ENCODE data around the gene SPEM3.

SPEM3 gene

DNA sequence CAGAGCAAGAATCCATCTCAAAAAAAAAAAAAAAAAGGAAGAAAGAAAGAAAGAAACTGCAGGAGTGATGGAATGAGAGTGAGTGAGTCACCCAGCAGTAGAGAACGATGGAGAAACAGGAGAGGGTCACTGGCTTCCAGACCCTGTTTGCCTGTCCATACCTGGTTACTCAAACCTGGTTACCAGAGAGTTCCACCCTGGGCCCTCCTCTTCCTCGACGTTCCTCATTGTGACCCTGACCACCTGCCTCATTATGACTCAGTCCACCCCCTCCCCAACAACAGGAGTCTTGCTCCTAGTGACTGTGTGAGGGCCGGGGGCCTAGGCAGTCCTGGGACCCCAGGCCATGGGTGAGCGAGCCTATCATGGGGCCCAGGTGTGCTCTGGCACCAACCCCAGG lies at the start of gene SPEM3:
SPEM3 (plus strand) TSS at position 301 of the 400 bp plus-strand sequence; CDS start at position 347, 46 bp downstream.
- Histone ChIP-seq H3K9me3 (ENCODE audit: control insufficient read depth in 2 of 2, low read length in 2 of 2) (no peaks in the 10 kb centered on the region), H3K4me3 (ENCODE audit: low read length in 2 of 2) (no peak within 1 kb of the TSS), H3K9ac (ENCODE audit: low read length in 2 of 2) (no peak within 1 kb of the TSS), H3K36me3 (ENCODE audit: control insufficient read depth in 2 of 2, insufficient read depth in 2 of 2, low read length in 2 of 2) (no peaks in the 10 kb centered on the region), H3K4me1 (ENCODE audit: control insufficient read depth, insufficient read depth, low read length) (no peaks in the 10 kb centered on the region), H3K27ac (ENCODE audit: low read length) (no peak within 1 kb of the TSS), H3K27me3 (ENCODE audit: control insufficient read depth in 1 of 2, insufficient read depth in 2 of 2, low read length in 2 of 2) (peaks cover 5 to 9% of the 10 kb centered on the region in 2 donors)

GRCh38 chr17:7379134-7379533 lies 49.5 kb upstream of the SPEM3 start:
- H3K27ac ChIP-seq (ENCODE audit: low read length), result no peak overlapping the region
- H3K4me1 ChIP-seq (ENCODE audit: control insufficient read depth, insufficient read depth, low read length), result peaks cover 27% of the 10 kb centered on the region
- H3K27me3 ChIP-seq (ENCODE audit: control insufficient read depth in 1 of 2, insufficient read depth in 2 of 2, low read length in 2 of 2), result peaks cover 0 to 2% of the 10 kb centered on the region in 2 donors
- H3K9me3 ChIP-seq (ENCODE audit: control insufficient read depth in 2 of 2, low read length in 2 of 2), result no peaks in the 10 kb centered on the region
- H3K4me3 ChIP-seq (ENCODE audit: low read length in 2 of 2), result no peak overlapping the region
- H3K9ac ChIP-seq (ENCODE audit: low read length in 2 of 2), result no peak overlapping the region
- no peaks in the 10 kb centered on the region for H3K36me3 ChIP-seq (ENCODE audit: control insufficient read depth in 2 of 2, insufficient read depth in 2 of 2, low read length in 2 of 2)

GRCh38 chr17:7380321-7380720 lies 48.3 kb upstream of the SPEM3 start:
- H3K36me3 ChIP-seq (ENCODE audit: control insufficient read depth in 2 of 2, insufficient read depth in 2 of 2, low read length in 2 of 2), result no peaks in the 10 kb centered on the region
- H3K4me3 ChIP-seq (ENCODE audit: low read length in 2 of 2), result peak overlapping the region; percentile 38 to 66
- peak overlapping the region; percentile 6 for H3K27ac ChIP-seq (ENCODE audit: low read length)
- peaks cover 32% of the 10 kb centered on the region for H3K4me1 ChIP-seq (ENCODE audit: control insufficient read depth, insufficient read depth, low read length)
- no peaks in the 10 kb centered on the region for H3K9me3 ChIP-seq (ENCODE audit: control insufficient read depth in 2 of 2, low read length in 2 of 2)
- peak overlapping the region; percentile 8 to 55 for H3K9ac ChIP-seq (ENCODE audit: low read length in 2 of 2)
- peaks cover 0 to 2% of the 10 kb centered on the region in 2 donors for H3K27me3 ChIP-seq (ENCODE audit: control insufficient read depth in 1 of 2, insufficient read depth in 2 of 2, low read length in 2 of 2)

- Histone ChIP-seq H3K4me1 (ENCODE audit: control insufficient read depth, insufficient read depth, low read length) (peaks cover 32% of the 10 kb centered on the region), H3K9me3 (ENCODE audit: control insufficient read depth in 2 of 2, low read length in 2 of 2) (no peaks in the 10 kb centered on the region), H3K27ac (ENCODE audit: low read length) (peak within 1 kb of the TSS; percentile 6), H3K4me3 (ENCODE audit: low read length in 2 of 2) (peak within 1 kb of the TSS; percentile 38 to 66), H3K9ac (ENCODE audit: low read length in 2 of 2) (peak within 1 kb of the TSS; percentile 15 to 55), H3K27me3 (ENCODE audit: control insufficient read depth in 1 of 2, insufficient read depth in 2 of 2, low read length in 2 of 2) (peaks cover 0 to 2% of the 10 kb centered on the region in 2 donors), H3K36me3 (ENCODE audit: control insufficient read depth in 2 of 2, insufficient read depth in 2 of 2, low read length in 2 of 2) (no peaks in the 10 kb centered on the region)
Observed at GRCh38 chr17:7380855-7381683, 47.6 kb upstream of the SPEM3 start, which contains the start of gene TNK1. Gene TNK1 (plus strand): TSS chr17:7381089. CDS start chr17:7382927, 1,838 bp downstream.

- Histone ChIP-seq H3K9ac (ENCODE audit: low read length in 2 of 2) (no peak overlapping the region), H3K4me3 (ENCODE audit: low read length in 2 of 2) (no peak overlapping the region), H3K9me3 (ENCODE audit: control insufficient read depth in 2 of 2, low read length in 2 of 2) (no peaks in the 10 kb centered on the region), H3K4me1 (ENCODE audit: control insufficient read depth, insufficient read depth, low read length) (peaks cover 32% of the 10 kb centered on the region), H3K27ac (ENCODE audit: low read length) (no peak overlapping the region), H3K27me3 (ENCODE audit: control insufficient read depth in 1 of 2, insufficient read depth in 2 of 2, low read length in 2 of 2) (peaks cover 0 to 2% of the 10 kb centered on the region in 2 donors), H3K36me3 (ENCODE audit: control insufficient read depth in 2 of 2, insufficient read depth in 2 of 2, low read length in 2 of 2) (no peaks in the 10 kb centered on the region)
Observed at GRCh38 chr17:7382901-7383300, 45.8 kb upstream of the SPEM3 start.

DNA sequence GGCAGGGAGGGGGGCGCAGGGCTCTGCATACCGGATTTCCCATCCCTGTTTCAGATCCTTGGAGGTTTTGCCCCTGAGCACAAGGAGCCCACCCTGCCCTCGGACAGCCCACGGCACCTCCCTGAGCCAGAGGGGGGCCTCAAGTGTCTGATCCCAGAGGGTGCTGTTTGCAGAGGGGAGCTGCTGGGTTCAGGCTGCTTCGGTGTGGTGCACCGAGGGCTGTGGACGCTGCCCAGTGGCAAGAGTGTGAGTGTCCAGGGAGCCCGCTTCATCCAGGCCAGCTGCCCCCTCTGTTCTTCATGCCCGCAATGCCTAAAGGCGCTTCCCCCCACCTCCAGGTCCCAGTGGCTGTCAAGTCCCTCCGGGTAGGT lies 45.3 kb upstream of the SPEM3 start:
- peaks cover 32% of the 10 kb centered on the region for H3K4me1 ChIP-seq (ENCODE audit: control insufficient read depth, insufficient read depth, low read length)
- H3K9me3 ChIP-seq (ENCODE audit: control insufficient read depth in 2 of 2, low read length in 2 of 2), result no peaks in the 10 kb centered on the region
- H3K4me3 ChIP-seq (ENCODE audit: low read length in 2 of 2), result peak overlapping the region; percentile 59 to 72
- H3K27me3 ChIP-seq (ENCODE audit: control insufficient read depth in 1 of 2, insufficient read depth in 2 of 2, low read length in 2 of 2), result peaks cover 0 to 2% of the 10 kb centered on the region in 2 donors
- no peaks in the 10 kb centered on the region for H3K36me3 ChIP-seq (ENCODE audit: control insufficient read depth in 2 of 2, insufficient read depth in 2 of 2, low read length in 2 of 2)
- H3K9ac ChIP-seq (ENCODE audit: low read length in 2 of 2), result peak overlapping the region; percentile 4 to 47
- no peak overlapping the region for H3K27ac ChIP-seq (ENCODE audit: low read length)

- Histone ChIP-seq H3K9me3 (ENCODE audit: control insufficient read depth in 2 of 2, low read length in 2 of 2) (no peaks in the 10 kb centered on the region), H3K9ac (ENCODE audit: low read length in 2 of 2) (peak overlapping the region; percentile 47 to 48), H3K4me3 (ENCODE audit: low read length in 2 of 2) (peak overlapping the region; percentile 59 to 72), H3K27me3 (ENCODE audit: control insufficient read depth in 1 of 2, insufficient read depth in 2 of 2, low read length in 2 of 2) (peaks cover 0 to 2% of the 10 kb centered on the region in 2 donors), H3K36me3 (ENCODE audit: control insufficient read depth in 2 of 2, insufficient read depth in 2 of 2, low read length in 2 of 2) (no peaks in the 10 kb centered on the region), H3K4me1 (ENCODE audit: control insufficient read depth, insufficient read depth, low read length) (peaks cover 32% of the 10 kb centered on the region), H3K27ac (ENCODE audit: low read length) (no peak overlapping the region)
Observed at GRCh38 chr17:7383742-7384488, 44.7 kb upstream of the SPEM3 start.

DNA sequence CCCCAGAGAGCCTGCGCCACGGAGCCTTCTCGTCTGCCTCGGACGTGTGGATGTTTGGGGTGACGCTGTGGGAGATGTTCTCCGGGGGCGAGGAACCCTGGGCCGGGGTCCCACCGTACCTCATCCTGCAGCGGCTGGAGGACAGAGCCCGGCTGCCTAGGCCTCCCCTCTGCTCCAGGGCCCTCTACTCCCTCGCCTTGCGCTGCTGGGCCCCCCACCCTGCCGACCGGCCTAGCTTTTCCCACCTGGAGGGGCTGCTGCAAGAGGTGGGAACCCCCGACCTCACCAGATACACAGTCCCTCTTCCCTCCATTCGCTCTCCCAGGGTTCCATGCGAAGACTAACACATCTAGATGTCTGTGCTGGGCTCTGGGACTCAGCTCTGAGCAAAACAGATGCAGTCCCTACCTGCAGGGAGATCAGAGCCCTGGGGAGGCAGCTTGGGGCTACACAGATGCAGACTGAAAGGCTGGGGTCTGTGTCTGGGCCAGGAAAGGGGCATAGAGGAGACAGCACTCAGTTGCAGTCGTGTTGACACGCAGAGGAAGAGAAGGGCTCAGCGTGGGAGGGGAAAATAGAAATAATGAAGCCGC lies 44.1 kb upstream of the SPEM3 start:
- H3K9ac ChIP-seq (ENCODE audit: low read length in 2 of 2), result peak overlapping the region; percentile 47 to 48
- no peaks in the 10 kb centered on the region for H3K9me3 ChIP-seq (ENCODE audit: control insufficient read depth in 2 of 2, low read length in 2 of 2)
- H3K4me1 ChIP-seq (ENCODE audit: control insufficient read depth, insufficient read depth, low read length), result peaks cover 32% of the 10 kb centered on the region
- H3K4me3 ChIP-seq (ENCODE audit: low read length in 2 of 2), result peak overlapping the region; percentile 59 to 72
- H3K27me3 ChIP-seq (ENCODE audit: control insufficient read depth in 1 of 2, insufficient read depth in 2 of 2, low read length in 2 of 2), result peaks cover 0 to 2% of the 10 kb centered on the region in 2 donors
- no peak overlapping the region for H3K27ac ChIP-seq (ENCODE audit: low read length)
- H3K36me3 ChIP-seq (ENCODE audit: control insufficient read depth in 2 of 2, insufficient read depth in 2 of 2, low read length in 2 of 2), result peaks cover 0 to 4% of the 10 kb centered on the region in 2 donors

DNA sequence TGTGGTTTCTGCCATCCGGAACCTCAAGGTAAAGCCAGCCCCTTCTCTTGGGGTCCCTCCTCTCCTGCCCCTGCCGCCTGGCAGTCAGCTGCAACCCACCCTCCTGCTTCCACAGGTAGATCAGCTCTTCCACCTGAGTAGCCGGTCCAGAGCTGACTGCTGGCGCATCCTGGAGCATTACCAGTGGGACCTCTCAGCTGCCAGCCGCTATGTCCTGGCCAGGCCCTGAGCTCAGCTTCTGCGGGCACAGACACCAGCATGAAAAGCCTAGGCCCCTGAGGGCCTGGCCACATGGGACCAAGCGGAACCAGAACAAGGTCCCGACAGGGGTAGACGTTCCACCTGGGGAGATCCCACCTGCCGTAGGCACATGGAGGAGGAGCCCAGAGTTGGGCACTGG lies 39.8 kb upstream of the SPEM3 start:
- Histone ChIP-seq H3K36me3 (ENCODE audit: control insufficient read depth in 2 of 2, insufficient read depth in 2 of 2, low read length in 2 of 2) (peaks cover 6 to 16% of the 10 kb centered on the region in 2 donors), H3K9me3 (ENCODE audit: control insufficient read depth in 2 of 2, low read length in 2 of 2) (no peaks in the 10 kb centered on the region), H3K27ac (ENCODE audit: low read length) (no peak overlapping the region), H3K9ac (ENCODE audit: low read length in 2 of 2) (no peak overlapping the region), H3K27me3 (ENCODE audit: control insufficient read depth in 1 of 2, insufficient read depth in 2 of 2, low read length in 2 of 2) (no peaks in the 10 kb centered on the region), H3K4me3 (ENCODE audit: low read length in 2 of 2) (no peak overlapping the region), H3K4me1 (ENCODE audit: control insufficient read depth, insufficient read depth, low read length) (peaks cover 18% of the 10 kb centered on the region)
